GM12878 (cell line): ENCODE data around the gene MSL1. TPM values are rescaled to one million over a fixed set of nuclear protein-coding genes. Genes with fewer than 3 reads are reported as not detected.

ENCODE experiments used
- ATAC-seq: fragments of 200-7000 bp; cut with Tn5 transposase; 3 replicates; pipeline ENCODE4 v1.9.1; 2020; ENCODE audit warnings: mild to moderate bottlenecking, moderate library complexity
- BruUV-seq: library from RNA; stranded (reverse); fragments of 400-500 nt; replicated peaks from 2 replicates; lab custom pipeline; 2021; lab: Mats Ljungman, UMichigan
- CTCF ChIA-PET: fragments of 300-600 bp; sonication (Branson Sonifier 250); formaldehyde crosslinking; extraction: SDS; loops from one replicate; lab custom pipeline; 2021; ENCODE audit warnings: inconsistent platforms; lab: Yijun Ruan, JAX
- POLR2A ChIA-PET: fragments of 350-600 bp; formaldehyde crosslinking; extraction: SDS; loops from one replicate; lab custom pipeline; 2021; ENCODE audit warnings: inconsistent platforms; lab: Charles Lee
- RAD21 ChIA-PET: fragments of 300-600 bp; sonication (Branson Sonifier 250); formaldehyde crosslinking; loops from one replicate; lab custom pipeline; 2023; ENCODE audit warnings: antibody characterized with exemption; ENCODE audit not compliant: unreplicated experiment; lab: Charles Lee
- SMC1A ChIA-PET: fragments of 300-600 bp; sonication (Branson Sonifier 250); formaldehyde crosslinking; loops from one replicate; lab custom pipeline; 2023; ENCODE audit not compliant: unreplicated experiment, uncharacterized antibody; lab: Charles Lee
- DNase-seq: peaks from one replicate; pipeline ENCODE4 v3.0.0-alpha.2; 2011; ENCODE audit warnings: low read depth, low spot score
- FAIRE-seq: peaks from 3 replicates; lab custom pipeline; 2011; peaks lifted over from hg19 to GRCh38; lab: Jason Lieb, UNC
- H2AFZ ChIP-seq: 2 replicates; pipeline ENCODE4 v1.6.0; 2011; ENCODE audit warnings: low read depth, low read length, control low read depth; ENCODE audit not compliant: control insufficient read depth
- H3K27ac ChIP-seq: 2 replicates; pipeline ENCODE4 v1.5.1; 2011; ENCODE audit warnings: control low read depth; ENCODE audit not compliant: control insufficient read depth, insufficient read depth
- H3K27me3 ChIP-seq, 2 experiments: replicated peaks in 1 of 2; 2 replicates each; pipeline versions ENCODE4 v1.6.0 to v1.6.1; 2011; ENCODE audit warnings: low read length in 1 of 2; ENCODE audit not compliant: control insufficient read depth in 2 of 2, insufficient read depth in 2 of 2
- H3K36me3 ChIP-seq, 2 experiments: 2 replicates each; pipeline ENCODE4 v1.5.1; 2011; ENCODE audit warnings: low read length in 1 of 2; ENCODE audit not compliant: control insufficient read depth in 2 of 2, insufficient read depth in 2 of 2
- H3K4me1 ChIP-seq: 2 replicates; pipeline ENCODE4 v1.6.1; 2011; ENCODE audit warnings: mild to moderate bottlenecking, low read length, moderate library complexity, mixed read lengths; ENCODE audit not compliant: control insufficient read depth, insufficient read depth
- H3K4me2 ChIP-seq: 2 replicates; pipeline ENCODE4 v1.6.0; 2011; ENCODE audit warnings: control low read depth; ENCODE audit not compliant: control insufficient read depth, insufficient read depth
- H3K4me3 ChIP-seq: fragments of 200-600 bp; sonication (generic); 2 replicates; pipeline ENCODE4 v1.5.1; 2016
- H3K79me2 ChIP-seq: 2 replicates; pipeline ENCODE4 v1.6.0; 2011; ENCODE audit warnings: low read length; ENCODE audit not compliant: control insufficient read depth, insufficient read depth
- H3K9ac ChIP-seq: 2 replicates; pipeline ENCODE4 v1.8.0; 2011; ENCODE audit warnings: low read length, control low read depth, mixed read lengths; ENCODE audit not compliant: control insufficient read depth, insufficient read depth
- H3K9me3 ChIP-seq: replicated peaks from 3 replicates; pipeline ENCODE4 v1.5.1; 2011; ENCODE audit warnings: mild to moderate bottlenecking, low read length; ENCODE audit not compliant: control insufficient read depth, insufficient read depth
- H4K20me1 ChIP-seq: 2 replicates; pipeline ENCODE4 v1.6.0; 2011; ENCODE audit not compliant: control insufficient read depth, insufficient read depth
- DPF2 ChIP-seq: fragments of 450-650 bp; IDR thresholded peaks from 2 replicates; pipeline ENCODE4 v1.6.1; 2017; ENCODE audit warnings: mild to moderate bottlenecking
- HDAC2 ChIP-seq: fragments of 200-600 bp; sonication (generic); IDR thresholded peaks from 2 replicates; pipeline ENCODE4 v1.6.1; 2017
- MLLT1 ChIP-seq: fragments of 450-650 bp; IDR thresholded peaks from 2 replicates; pipeline ENCODE4 v1.6.1; 2016; ENCODE audit warnings: mild to moderate bottlenecking
- SMARCA5 ChIP-seq: fragments of 450-650 bp; IDR thresholded peaks from 2 replicates; pipeline ENCODE4 v1.6.1; 2017; ENCODE audit warnings: mild to moderate bottlenecking
- ZBTB4 ChIP-seq: fragments of 450-650 bp; formaldehyde crosslinking; IDR thresholded peaks from 2 replicates; pipeline ENCODE4 v1.4.0; 2022; ENCODE audit warnings: mild to moderate bottlenecking, moderate library complexity
- WGBS: methylation state at CpG from one replicate; pipeline ENCODE4 v1.1.6; 2016; ENCODE audit warnings: low lambda C conversion rate; ENCODE audit not compliant: insufficient replicate concordance, insufficient coverage; ENCODE audit errors: missing lambda C conversion rate; 5-methylcytosine and 5-hydroxymethylcytosine counted together
- in situ Hi-C: fragments of 300-500 bp; cut with MboI; formaldehyde crosslinking; loops from 9 replicates; pipeline ENCODE4 v1.14.3; 2018; ENCODE audit warnings: mixed read lengths
- intact Hi-C: fragments of 100-400 bp; cut with micrococcal nuclease; formaldehyde crosslinking; loops from one replicate; pipeline ENCODE4 v1.14.2; 2022; ENCODE audit not compliant: unreplicated experiment
- polyA plus RNA-seq, 11 experiments: library from polyadenylated mRNA; depleted of rRNA in 4 of 11; unstranded in 6 of 11; stranded (reverse) in 5 of 11; fragments of >200 nt; fragmentation: Nextera tagmentation in 4 of 11; fragmentation: Illumina TruSeq in 1 of 11; extraction: Ambion mirVana in 4 of 11; extraction: Trizol in 1 of 11; gene quantifications; 1 replicate in 1 of 11; 2 replicates in 10 of 11; pipeline versions ENCODE4 v1.2.1 to v1.2.3, GENCODE V29; 2011 to 2016; ENCODE audit warnings: inconsistent platforms in 2 of 11, missing spikeins in 2 of 11, low read depth in 1 of 11
- total RNA-seq, 4 experiments: library from RNA; depleted of rRNA in 3 of 4; stranded (reverse); fragments of >200 nt in 3 of 4; fragmentation: Illumina TruSeq in 1 of 4; extraction: Trizol in 1 of 4; gene quantifications; 2 replicates each; pipeline versions ENCODE4 v1.2.1 to v1.2.3, GENCODE V29; 2013 to 2021

The MSL1 gene
- total and polyA plus RNA-seq, 10 of the 15 experiments (the other 5 are each of a cell fraction or from before 2014, with no cell fraction given) = 6.1 to 95.2 (median 51.8) TPM

GRCh38 chr17:40158438-40159013 lies 36.8 kb downstream of the MSL1 start:
- CTCF ChIA-PET = interaction anchor here (1.7 to 2.7 kb wide), 3 partner anchors 9 to 46 kb away, joined by 3 to 17 read pairs (median 7); no protein-coding TSS in a partner anchor
- peaks cover 7% of the 10 kb centered on the region for H3K4me1 ChIP-seq
- POLR2A ChIA-PET = interaction anchor here (0.6 to 1.2 kb wide), 2 partner anchors 44 to 89 kb away, joined by 4 read pairs; no protein-coding TSS in a partner anchor
- intact Hi-C loops = no loop called here
- no peak for ATAC-seq
- DNase-seq = no peak
- no TSS peak for BruUV-seq
- SMC1A ChIA-PET = interaction anchor here (1.0 to 2.3 kb wide), 3 partner anchors 8 to 45 kb away, joined by 3 to 5 read pairs (median 3); no protein-coding TSS in a partner anchor
- no peak overlapping the region for H2AFZ ChIP-seq
- TF ChIP-seq DPF2 (no peak), HDAC2 (no peak), SMARCA5 (no peak), MLLT1 (no peak), ZBTB4 (CRISPR knock-in tag) (no peak)
- TF ChIP-seq, all 136 proteins: peak for 0
- no peaks in the 10 kb centered on the region for H3K9me3 ChIP-seq
- in situ Hi-C loops = no loop called here
- no peak overlapping the region for H3K4me3 ChIP-seq
- H3K4me2 ChIP-seq = no peak overlapping the region
- H3K9ac ChIP-seq = no peak overlapping the region
- RAD21 ChIA-PET = interaction anchor here (0.6 kb wide), 1 partner anchor 9 kb away, joined by 3 read pairs; no protein-coding TSS in a partner anchor
- no peaks in the 10 kb centered on the region for H3K27me3 ChIP-seq
- no peaks in the 10 kb centered on the region for H4K20me1 ChIP-seq
- no peak for FAIRE-seq
- 67% methylated on average over 3 of the region's 3 CpGs for WGBS
- H3K79me2 ChIP-seq = peaks cover 20% of the 10 kb centered on the region
- H3K27ac ChIP-seq = 0 out of 2 replicates have a peak overlapping the region, but pooled peaks have one; percentile 19
- H3K36me3 ChIP-seq = peaks cover 9 to 19% of the 10 kb centered on the region in 2 experiments
